GM21367 (cell line): ENCODE data around the gene SMIM27.
"Not testable (repeated sequence)": the region's sequence is repeated elsewhere in the genome, so short reads cannot be mapped to it uniquely, and the experiment has no call there.

Source experiments
- ATAC-seq: cut with Tn5 transposase; IDR thresholded peaks from one replicate; pipeline ENCODE4 v1.9.1; 2021; ENCODE audit not compliant: unreplicated experiment

SMIM27 gene

GRCh38 chr9:32596096-32596865 is 44.2 kb downstream of the SMIM27 start:
- ATAC-seq: no peak

DNA sequence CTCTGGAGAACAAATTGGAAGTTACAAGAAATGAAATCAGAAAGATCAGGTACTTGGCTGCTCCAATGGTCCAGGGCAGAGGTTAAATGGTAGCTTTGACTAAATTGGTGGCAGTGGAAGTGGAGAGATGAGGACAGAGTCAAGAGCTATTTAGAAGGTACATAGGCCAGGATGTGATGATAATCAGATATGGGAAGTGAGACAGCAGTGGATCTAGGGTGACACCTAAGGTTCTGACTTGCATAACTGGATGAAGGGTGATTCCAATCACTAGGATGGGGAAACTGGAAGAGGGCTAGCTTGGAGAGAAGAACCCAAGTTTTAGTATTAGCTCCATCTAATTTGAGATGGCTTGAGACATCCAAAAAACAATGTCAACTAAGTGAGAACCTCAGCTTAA is 44.8 kb downstream of the SMIM27 start:
- ATAC-seq: no peak

DNA sequence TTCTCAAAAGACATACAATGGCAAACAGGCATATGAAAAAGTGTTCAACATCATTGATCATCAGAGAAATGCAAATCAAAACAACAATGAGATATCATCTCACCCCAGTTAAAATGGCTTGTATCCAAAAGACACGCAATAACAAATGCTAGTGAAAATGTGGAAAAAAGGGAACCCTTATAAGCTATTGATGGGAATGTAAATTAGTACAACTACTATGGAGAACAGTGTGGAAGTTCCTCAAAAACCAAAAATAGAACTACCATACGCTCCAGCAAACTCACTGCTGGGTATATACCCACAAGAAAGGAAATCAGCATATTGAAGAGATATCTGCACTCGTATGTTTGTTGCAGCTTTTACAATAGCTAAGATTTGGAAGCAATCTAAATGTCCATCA is 46.9 kb downstream of the SMIM27 start:
- not testable (repeated sequence) for ATAC-seq
